ENCODE results near the gene MYPOP.

DNA sequence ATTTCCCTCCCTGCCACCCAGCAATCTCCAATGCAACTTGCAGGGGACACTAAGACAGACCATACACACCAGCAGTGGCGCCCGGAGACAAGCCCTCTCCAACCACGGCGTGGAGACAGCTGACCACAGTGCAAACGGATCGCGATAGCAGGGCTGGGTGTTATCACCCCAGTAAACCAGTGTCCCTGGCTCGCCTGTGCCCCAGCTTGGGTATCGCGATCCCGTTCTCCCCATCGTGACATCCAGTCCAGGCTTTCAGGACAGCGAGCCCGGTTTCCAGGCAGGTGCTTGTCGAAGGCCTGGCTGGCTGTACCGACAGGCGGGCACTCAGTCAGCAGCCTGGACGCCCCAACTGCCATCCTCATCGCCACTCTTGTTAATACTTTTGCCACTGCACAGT is 32.9 kb upstream of the MYPOP start:
- TF ChIP-seq RARB (CRISPR knock-in tag; IDR thresholded peaks at IDR 0.05) (no peak), CSDC2 (CRISPR knock-in tag; IDR thresholded peaks at IDR 0.05) (no peak), ZFP3 (CRISPR knock-in tag; IDR thresholded peaks at IDR 0.05) (no peak), ZNF70 (CRISPR knock-in tag; IDR thresholded peaks at IDR 0.05) (no peak)
- TF ChIP-seq, protein P1, sequence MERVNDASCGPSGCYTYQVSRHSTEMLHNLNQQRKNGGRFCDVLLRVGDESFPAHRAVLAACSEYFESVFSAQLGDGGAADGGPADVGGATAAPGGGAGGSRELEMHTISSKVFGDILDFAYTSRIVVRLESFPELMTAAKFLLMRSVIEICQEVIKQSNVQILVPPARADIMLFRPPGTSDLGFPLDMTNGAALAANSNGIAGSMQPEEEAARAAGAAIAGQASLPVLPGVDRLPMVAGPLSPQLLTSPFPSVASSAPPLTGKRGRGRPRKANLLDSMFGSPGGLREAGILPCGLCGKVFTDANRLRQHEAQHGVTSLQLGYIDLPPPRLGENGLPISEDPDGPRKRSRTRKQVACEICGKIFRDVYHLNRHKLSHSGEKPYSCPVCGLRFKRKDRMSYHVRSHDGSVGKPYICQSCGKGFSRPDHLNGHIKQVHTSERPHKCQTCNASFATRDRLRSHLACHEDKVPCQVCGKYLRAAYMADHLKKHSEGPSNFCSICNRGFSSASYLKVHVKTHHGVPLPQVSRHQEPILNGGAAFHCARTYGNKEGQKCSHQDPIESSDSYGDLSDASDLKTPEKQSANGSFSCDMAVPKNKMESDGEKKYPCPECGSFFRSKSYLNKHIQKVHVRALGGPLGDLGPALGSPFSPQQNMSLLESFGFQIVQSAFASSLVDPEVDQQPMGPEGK (CRISPR knock-in tag; IDR thresholded peaks at IDR 0.05; ENCODE audit: borderline replicate concordance): no peak
- TF ChIP-seq, protein P2, sequence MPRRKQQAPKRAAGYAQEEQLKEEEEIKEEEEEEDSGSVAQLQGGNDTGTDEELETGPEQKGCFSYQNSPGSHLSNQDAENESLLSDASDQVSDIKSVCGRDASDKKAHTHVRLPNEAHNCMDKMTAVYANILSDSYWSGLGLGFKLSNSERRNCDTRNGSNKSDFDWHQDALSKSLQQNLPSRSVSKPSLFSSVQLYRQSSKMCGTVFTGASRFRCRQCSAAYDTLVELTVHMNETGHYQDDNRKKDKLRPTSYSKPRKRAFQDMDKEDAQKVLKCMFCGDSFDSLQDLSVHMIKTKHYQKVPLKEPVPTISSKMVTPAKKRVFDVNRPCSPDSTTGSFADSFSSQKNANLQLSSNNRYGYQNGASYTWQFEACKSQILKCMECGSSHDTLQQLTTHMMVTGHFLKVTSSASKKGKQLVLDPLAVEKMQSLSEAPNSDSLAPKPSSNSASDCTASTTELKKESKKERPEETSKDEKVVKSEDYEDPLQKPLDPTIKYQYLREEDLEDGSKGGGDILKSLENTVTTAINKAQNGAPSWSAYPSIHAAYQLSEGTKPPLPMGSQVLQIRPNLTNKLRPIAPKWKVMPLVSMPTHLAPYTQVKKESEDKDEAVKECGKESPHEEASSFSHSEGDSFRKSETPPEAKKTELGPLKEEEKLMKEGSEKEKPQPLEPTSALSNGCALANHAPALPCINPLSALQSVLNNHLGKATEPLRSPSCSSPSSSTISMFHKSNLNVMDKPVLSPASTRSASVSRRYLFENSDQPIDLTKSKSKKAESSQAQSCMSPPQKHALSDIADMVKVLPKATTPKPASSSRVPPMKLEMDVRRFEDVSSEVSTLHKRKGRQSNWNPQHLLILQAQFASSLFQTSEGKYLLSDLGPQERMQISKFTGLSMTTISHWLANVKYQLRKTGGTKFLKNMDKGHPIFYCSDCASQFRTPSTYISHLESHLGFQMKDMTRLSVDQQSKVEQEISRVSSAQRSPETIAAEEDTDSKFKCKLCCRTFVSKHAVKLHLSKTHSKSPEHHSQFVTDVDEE (CRISPR knock-in tag; IDR thresholded peaks at IDR 0.05): no peak
- TF ChIP-seq, protein P3, sequence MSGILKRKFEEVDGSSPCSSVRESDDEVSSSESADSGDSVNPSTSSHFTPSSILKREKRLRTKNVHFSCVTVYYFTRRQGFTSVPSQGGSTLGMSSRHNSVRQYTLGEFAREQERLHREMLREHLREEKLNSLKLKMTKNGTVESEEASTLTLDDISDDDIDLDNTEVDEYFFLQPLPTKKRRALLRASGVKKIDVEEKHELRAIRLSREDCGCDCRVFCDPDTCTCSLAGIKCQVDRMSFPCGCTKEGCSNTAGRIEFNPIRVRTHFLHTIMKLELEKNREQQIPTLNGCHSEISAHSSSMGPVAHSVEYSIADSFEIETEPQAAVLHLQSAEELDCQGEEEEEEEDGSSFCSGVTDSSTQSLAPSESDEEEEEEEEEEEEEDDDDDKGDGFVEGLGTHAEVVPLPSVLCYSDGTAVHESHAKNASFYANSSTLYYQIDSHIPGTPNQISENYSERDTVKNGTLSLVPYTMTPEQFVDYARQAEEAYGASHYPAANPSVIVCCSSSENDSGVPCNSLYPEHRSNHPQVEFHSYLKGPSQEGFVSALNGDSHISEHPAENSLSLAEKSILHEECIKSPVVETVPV (CRISPR knock-in tag; IDR thresholded peaks at IDR 0.05): no peak
- TF ChIP-seq, protein P4, sequence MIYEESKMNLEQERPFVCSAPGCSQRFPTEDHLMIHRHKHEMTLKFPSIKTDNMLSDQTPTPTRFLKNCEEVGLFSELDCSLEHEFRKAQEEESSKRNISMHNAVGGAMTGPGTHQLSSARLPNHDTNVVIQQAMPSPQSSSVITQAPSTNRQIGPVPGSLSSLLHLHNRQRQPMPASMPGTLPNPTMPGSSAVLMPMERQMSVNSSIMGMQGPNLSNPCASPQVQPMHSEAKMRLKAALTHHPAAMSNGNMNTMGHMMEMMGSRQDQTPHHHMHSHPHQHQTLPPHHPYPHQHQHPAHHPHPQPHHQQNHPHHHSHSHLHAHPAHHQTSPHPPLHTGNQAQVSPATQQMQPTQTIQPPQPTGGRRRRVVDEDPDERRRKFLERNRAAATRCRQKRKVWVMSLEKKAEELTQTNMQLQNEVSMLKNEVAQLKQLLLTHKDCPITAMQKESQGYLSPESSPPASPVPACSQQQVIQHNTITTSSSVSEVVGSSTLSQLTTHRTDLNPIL (CRISPR knock-in tag; IDR thresholded peaks at IDR 0.05; ENCODE audit: low read depth): no peak
